ENCODE results near the gene PDCD6IP. TPM values are rescaled to one million over a fixed set of nuclear protein-coding genes. Genes with fewer than 3 reads are reported as not detected.
A peak's percentile ranks its signal among the peaks of the same experiment; 100 is the strongest.
"Not testable (repeated sequence)": the region's sequence is repeated elsewhere in the genome, so short reads cannot be mapped to it uniquely, and the experiment has no call there.

The PDCD6IP gene
- total RNA-seq, 1 experiment from 2014 or later, result 30.7 TPM

DNA sequence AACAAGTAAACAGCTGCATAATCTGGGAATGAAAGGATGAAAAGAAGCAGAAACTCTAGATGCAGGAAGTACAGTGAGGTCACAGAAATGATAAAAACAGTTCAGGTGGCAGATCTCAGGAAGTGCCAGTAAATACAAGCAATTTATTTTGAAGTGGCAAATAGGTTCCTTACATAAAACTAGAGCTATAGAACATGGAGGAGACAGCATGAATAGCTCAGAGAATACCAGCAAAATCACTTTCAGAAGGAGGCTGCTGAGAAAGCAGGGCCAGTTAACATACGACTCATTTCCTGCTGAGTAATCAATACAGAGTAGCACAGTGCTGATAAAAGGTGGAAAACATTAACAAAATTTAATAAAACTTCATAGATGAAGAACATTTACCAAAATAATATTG is 57.0 kb downstream of the PDCD6IP start:
- DNase-seq (ENCODE audit: low spot score), result not testable (repeated sequence)

DNA sequence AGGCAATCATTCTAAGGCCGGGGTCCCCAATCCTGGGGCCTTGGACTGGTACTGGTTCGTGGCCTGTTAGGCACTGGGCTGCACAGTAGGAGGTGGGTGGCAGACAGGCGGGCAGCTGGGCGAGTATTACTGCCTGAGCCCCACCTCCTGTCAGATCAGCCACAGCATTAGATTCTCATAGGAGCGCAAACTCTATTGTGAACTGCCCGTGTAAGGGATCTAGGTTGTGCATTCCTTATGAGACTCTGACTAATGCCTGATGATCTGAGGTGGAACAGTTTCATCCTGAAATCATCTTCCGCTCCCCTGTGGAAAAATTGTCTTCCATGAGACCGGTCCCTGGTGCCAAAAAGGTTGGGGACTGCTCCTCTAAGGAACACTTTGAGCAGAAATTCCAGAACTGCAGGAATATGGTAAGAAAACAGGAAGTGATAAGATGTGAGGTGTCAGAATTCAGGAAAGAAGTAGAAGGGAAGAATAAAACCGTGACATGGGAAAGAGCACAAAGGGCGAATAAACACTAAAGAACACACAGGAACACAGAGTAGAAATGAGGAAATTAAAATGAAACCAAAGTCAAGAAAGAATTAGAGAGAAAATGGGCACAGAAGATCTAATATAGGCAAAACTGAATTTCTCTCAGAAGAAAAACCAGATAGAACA is 57.6 kb downstream of the PDCD6IP start:
- no peak for DNase-seq (ENCODE audit: low spot score)

DNA sequence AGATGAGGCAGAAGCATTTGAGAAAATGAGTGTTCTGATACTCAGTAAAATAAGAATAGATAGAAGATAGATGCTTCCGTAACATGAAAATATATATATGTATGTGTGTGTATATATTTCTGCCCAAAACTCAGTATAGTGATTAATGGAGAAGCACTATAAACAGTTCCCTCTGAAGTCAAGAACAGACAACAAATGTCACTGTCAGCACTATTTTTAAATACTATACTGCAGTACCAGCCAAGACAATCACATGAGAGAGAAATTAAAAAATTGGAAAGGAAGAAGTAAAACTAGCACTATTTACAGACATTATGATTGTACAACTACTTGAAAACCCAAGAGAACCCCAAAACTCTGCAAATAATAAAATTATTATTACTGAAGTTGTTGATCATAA is 59.3 kb downstream of the PDCD6IP start:
- not testable (repeated sequence) for DNase-seq (ENCODE audit: low spot score)

- DNase-seq (ENCODE audit: low spot score), result no peak
These were observed 59.7 kb downstream of the PDCD6IP start for GRCh38 chr3:33858131-33858530.

DNA sequence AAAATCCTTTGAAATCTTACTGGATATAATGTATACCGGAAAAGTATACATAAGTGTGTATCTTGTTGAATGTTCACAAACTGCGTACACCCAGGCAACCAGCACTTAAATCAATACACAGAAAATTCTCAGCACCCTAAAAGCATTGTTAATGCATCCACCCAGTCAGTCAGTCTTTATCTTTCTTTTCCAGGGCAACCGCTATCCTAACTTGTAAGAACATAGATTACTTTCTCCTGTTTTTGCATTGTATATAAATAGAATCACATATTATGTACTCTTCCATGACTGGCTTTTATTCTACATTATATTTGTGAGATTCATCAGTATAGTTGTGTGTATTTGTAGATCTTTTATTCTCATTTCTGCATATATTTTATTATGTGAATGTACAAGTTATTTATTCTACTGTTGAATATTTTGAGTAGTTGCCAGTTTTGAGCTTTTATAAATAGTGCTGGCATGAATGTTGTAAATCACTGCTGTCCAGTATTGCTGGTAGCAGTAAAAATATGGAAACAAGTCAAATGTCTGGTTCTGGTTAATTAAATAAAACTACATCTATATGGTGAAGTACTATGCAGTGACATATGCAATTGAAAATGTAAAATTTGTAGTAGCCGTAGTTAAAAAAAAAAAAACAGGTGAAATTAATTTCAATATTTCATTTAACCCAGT is 62.1 kb downstream of the PDCD6IP start:
- no peak for DNase-seq (ENCODE audit: low spot score)

DNA sequence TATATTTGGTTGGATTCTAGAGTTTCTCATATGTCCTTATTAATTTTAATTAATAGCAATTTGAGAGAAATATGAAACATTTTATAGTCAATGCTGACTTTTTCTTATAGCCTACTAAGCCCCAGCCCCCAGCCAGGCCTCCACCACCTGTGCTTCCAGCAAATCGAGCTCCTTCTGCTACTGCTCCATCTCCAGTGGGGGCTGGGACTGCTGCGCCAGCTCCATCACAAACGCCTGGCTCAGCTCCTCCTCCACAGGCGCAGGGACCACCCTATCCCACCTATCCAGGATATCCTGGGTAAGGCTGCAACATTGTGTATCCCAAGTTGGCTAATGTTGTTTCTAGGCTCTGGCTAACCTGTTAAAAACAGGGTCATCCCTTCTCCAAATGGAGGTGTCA is 66.7 kb downstream of the PDCD6IP start:
- no peak for DNase-seq (ENCODE audit: low spot score)

DNA sequence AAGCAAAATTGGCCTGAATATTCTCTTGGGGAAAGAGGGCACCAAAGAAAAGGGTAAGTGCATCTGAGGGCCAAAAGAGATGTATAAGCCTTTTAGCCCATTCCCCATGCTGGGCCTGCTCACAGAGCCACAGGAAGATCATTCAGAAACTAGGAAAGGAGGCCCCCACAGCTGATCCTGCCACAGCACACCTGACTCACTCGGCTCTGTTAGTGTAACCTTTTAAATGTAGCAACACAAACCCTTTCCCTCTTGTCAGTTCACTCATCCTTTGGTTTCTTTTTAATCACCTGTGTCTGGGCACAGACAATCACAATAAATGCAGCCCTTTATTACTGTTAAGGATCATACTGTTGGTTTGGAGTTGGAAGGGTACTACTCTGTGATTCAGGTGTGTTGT is 69.9 kb downstream of the PDCD6IP start:
- DNase-seq (ENCODE audit: low spot score), result no peak

DNA sequence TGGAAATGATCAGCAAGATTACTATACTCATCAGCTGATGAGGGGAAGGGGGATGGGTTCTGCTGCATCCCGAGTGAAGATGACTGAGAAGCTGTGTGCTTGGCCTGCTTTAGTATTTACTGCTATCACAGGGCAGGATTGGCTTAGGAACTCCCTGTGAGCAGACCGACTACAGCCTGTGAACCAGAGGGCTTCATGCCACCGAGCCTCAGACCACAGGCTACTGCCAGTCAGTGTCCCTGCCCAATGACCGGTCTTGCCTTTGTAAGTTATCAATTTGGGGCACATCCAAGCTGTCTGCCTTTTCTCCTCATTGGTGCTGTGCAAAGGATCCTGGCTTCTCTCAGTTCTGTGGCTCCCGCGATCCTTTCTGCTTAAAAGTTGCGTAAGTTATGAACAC is 71.5 kb downstream of the PDCD6IP start:
- DNase-seq (ENCODE audit: low spot score), result no peak

GRCh38 chr3:33874815-33875214 is 76.4 kb downstream of the PDCD6IP start:
- DNase-seq (ENCODE audit: low spot score), result no peak

GRCh38 chr3:33875680-33876079 is 77.2 kb downstream of the PDCD6IP start:
- DNase-seq (ENCODE audit: low spot score), result no peak

DNA sequence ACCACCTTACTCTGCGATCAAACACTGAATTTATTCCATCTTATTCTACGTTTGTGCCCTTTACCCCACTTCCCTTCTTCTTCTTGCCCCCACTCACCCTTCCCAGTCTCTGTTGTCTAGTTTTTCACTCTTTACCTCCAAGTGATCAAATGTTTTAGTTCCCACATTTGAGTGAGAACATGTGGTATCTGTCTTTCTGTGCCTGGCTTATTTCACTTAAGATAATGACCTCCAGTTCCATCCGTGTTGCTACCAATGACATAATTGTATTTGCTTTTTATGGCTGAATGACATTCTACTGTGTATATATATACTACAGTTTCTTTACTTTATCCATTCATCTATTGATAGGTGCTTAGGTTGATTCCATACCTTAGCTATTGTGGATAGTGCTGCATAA is 78.8 kb downstream of the PDCD6IP start:
- no peak for DNase-seq (ENCODE audit: low spot score)

GRCh38 chr3:33879540-33879939 is 81.1 kb downstream of the PDCD6IP start:
- DNase-seq (ENCODE audit: low spot score), result no peak

GRCh38 chr3:33881156-33882064 is 83.0 kb downstream of the PDCD6IP start:
- DNase-seq (ENCODE audit: low spot score), result no peak

DNA sequence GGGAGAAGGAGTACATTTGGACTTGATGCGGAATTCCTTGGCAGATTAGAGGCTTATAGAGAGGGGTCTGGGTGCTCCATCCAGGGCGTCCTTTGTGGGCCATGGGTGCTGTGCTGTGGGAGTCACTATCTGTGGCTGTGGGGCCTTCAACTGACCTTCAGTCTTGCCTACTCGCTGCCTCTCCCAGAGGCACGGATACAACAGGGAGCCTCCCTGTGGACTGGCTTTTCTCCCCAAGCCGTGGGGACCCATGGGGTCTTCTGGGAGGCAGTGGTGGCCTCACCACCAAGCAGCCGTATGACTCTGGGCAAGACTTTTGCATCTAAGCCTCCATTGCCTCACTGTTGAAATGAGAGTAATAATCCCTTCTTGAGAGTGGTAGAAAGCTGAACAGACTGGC is 83.9 kb downstream of the PDCD6IP start:
- DNase-seq (ENCODE audit: low spot score), result no peak

DNA sequence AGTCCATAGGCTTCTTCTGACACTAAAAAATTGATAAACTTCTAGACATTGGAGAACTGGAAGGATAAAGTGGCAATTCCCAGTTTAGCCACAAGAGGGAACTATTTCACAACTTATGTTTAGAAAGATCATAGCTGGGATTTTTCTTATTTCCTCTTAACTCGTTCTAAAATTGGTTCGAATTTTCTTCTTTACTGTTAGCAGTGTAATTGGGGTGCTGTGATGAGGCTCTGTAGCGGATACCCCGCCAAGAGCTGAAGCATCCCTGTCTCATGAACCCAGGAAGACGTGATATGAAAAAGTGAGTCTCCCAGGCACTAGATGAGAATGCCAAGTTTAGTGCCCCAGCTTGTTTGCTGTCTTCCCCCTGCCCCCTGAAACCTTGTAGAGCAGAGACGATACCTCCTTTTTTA is 85.1 kb downstream of the PDCD6IP start:
- DNase-seq (ENCODE audit: low spot score), result no peak

DNA sequence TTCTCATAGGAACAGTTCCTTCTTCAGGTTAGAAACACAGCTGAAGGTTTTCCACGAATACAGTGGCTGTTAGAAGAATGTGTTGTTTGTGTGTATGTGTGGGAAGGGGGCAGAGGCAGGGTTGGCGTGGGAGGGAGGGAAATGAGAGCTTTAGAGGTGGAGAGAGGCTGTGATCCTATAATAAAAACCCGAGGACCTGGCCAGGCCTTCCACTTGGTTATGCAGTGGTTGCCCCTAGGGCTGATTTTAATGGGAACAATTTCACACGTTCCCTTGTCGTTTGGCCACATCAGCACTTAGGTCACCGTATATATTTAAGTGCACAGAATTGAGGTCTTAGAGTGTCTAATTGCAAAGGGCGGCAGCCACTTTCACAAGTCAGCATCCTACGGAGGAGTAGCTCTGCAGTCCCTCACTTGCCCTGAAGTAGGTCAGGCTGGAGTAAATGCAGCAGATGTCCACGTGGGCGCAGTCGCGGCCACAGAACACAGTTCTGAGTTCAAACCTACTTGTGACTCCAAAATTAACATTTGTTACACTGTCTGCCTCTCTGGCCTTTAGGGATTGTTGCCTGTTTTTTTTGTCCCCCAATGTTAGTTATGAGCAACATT is 85.6 kb downstream of the PDCD6IP start:
- DNase-seq (ENCODE audit: low spot score), result peak; percentile 48

GRCh38 chr3:33884701-33885100 is 86.3 kb downstream of the PDCD6IP start:
- DNase-seq (ENCODE audit: low spot score), result no peak

- no peak for DNase-seq (ENCODE audit: low spot score)
These were observed 87.1 kb downstream of the PDCD6IP start for GRCh38 chr3:33885496-33885895.

- no peak for DNase-seq (ENCODE audit: low spot score)
These were observed 87.6 kb downstream of the PDCD6IP start for GRCh38 chr3:33886015-33886414.

- DNase-seq (ENCODE audit: low spot score), result no peak
These were observed 89.0 kb downstream of the PDCD6IP start for GRCh38 chr3:33887478-33887877.

- no peak for DNase-seq (ENCODE audit: low spot score)
These were observed 91.1 kb downstream of the PDCD6IP start for GRCh38 chr3:33889394-33890039.

- no peak for DNase-seq (ENCODE audit: low spot score)
These were observed 94.2 kb downstream of the PDCD6IP start for GRCh38 chr3:33892655-33893054.
